ENCODE data around the gene CFAP68. TPM values are rescaled to one million over a fixed set of nuclear protein-coding genes. Genes with fewer than 3 reads are reported as not detected.
"Not testable (repeated sequence)": the region's sequence is repeated elsewhere in the genome, so short reads cannot be mapped to it uniquely, and the experiment has no call there.

Gene CFAP68
- total RNA-seq, 1 donor from 2014 or later, result 22.8 TPM

GRCh38 chr11:111882202-111882601 lies 2.9 kb downstream of the CFAP68 start:
- no peaks in the 10 kb centered on the region for H3K9me3 Mint-ChIP-seq
- H3K4me1 Mint-ChIP-seq, result peaks cover 17% of the 10 kb centered on the region
- H3K4me3 Mint-ChIP-seq, result no peak overlapping the region
- TF ChIP-seq CTCF (conservative IDR thresholded peaks at IDR 0.05), result no peak
- no peaks in the 10 kb centered on the region for H3K27me3 Mint-ChIP-seq (ENCODE audit: low read depth)
- no peaks in the 10 kb centered on the region for H3K36me3 Mint-ChIP-seq (ENCODE audit: low read depth)
- DNase-seq (ENCODE audit: low read depth, low spot score), result no peak
- no peak overlapping the region for H3K27ac Mint-ChIP-seq (ENCODE audit: unreplicated experiment)

GRCh38 chr11:111885053-111885452 lies 5.7 kb downstream of the CFAP68 start:
- not testable (repeated sequence) for H3K27ac Mint-ChIP-seq (ENCODE audit: unreplicated experiment); H3K36me3 Mint-ChIP-seq (ENCODE audit: low read depth); H3K4me3 Mint-ChIP-seq; H3K27me3 Mint-ChIP-seq (ENCODE audit: low read depth); H3K9me3 Mint-ChIP-seq; DNase-seq (ENCODE audit: low read depth, low spot score); H3K4me1 Mint-ChIP-seq

- no peaks in the 10 kb centered on the region for H3K9me3 Mint-ChIP-seq
- H3K27ac Mint-ChIP-seq (ENCODE audit: unreplicated experiment), result no peak overlapping the region
- no peak overlapping the region for H3K4me3 Mint-ChIP-seq
- H3K36me3 Mint-ChIP-seq (ENCODE audit: low read depth), result no peaks in the 10 kb centered on the region
- H3K4me1 Mint-ChIP-seq, result no peaks in the 10 kb centered on the region
- H3K27me3 Mint-ChIP-seq (ENCODE audit: low read depth), result no peaks in the 10 kb centered on the region
- no peak for DNase-seq (ENCODE audit: low read depth, low spot score)
- TF ChIP-seq CTCF (conservative IDR thresholded peaks at IDR 0.05), result no peak
Measured at GRCh38 chr11:111886032-111886431, 6.7 kb downstream of the CFAP68 start.

- Mint-ChIP-seq H3K36me3 (ENCODE audit: low read depth) (no peaks in the 10 kb centered on the region), H3K9me3 (no peaks in the 10 kb centered on the region), H3K27me3 (ENCODE audit: low read depth) (no peaks in the 10 kb centered on the region), H3K27ac (ENCODE audit: unreplicated experiment) (no peak overlapping the region), H3K4me3 (no peak overlapping the region), H3K4me1 (no peaks in the 10 kb centered on the region)
- no peak for TF ChIP-seq CTCF (conservative IDR thresholded peaks at IDR 0.05)
- no peak for DNase-seq (ENCODE audit: low read depth, low spot score)
Measured at GRCh38 chr11:111886844-111887243, 7.5 kb downstream of the CFAP68 start.

GRCh38 chr11:111905411-111905810 lies 26.1 kb downstream of the CFAP68 start:
- Mint-ChIP-seq H3K4me3 (no peak overlapping the region), H3K9me3 (no peaks in the 10 kb centered on the region), H3K4me1 (no peaks in the 10 kb centered on the region), H3K27ac (ENCODE audit: unreplicated experiment) (no peak overlapping the region), H3K27me3 (ENCODE audit: low read depth) (peaks cover 4% of the 10 kb centered on the region), H3K36me3 (ENCODE audit: low read depth) (no peaks in the 10 kb centered on the region)
- TF ChIP-seq CTCF (conservative IDR thresholded peaks at IDR 0.05), result no peak
- no peak for DNase-seq (ENCODE audit: low read depth, low spot score)

- Mint-ChIP-seq H3K4me3 (no peak overlapping the region), H3K27ac (ENCODE audit: unreplicated experiment) (no peak overlapping the region), H3K27me3 (ENCODE audit: low read depth) (peaks cover 4% of the 10 kb centered on the region), H3K9me3 (no peaks in the 10 kb centered on the region), H3K4me1 (peaks cover 5% of the 10 kb centered on the region), H3K36me3 (ENCODE audit: low read depth) (no peaks in the 10 kb centered on the region)
- TF ChIP-seq CTCF (conservative IDR thresholded peaks at IDR 0.05), result no peak
- no peak for DNase-seq (ENCODE audit: low read depth, low spot score)
Measured at GRCh38 chr11:111906680-111907079, 27.3 kb downstream of the CFAP68 start.

Data from neural crest cell (in vitro differentiated cells).